SKM-1 (cell line): ENCODE results near the gene PPIE.
"Not testable (repeated sequence)": the region's sequence is repeated elsewhere in the genome, so short reads cannot be mapped to it uniquely, and the experiment has no call there.

ENCODE experiments used
- DNase-seq: peaks from one replicate; lab custom pipeline; 2025; ENCODE audit not compliant: unreplicated experiment; lab: John Stamatoyannopoulos, UW

Gene PPIE

DNA sequence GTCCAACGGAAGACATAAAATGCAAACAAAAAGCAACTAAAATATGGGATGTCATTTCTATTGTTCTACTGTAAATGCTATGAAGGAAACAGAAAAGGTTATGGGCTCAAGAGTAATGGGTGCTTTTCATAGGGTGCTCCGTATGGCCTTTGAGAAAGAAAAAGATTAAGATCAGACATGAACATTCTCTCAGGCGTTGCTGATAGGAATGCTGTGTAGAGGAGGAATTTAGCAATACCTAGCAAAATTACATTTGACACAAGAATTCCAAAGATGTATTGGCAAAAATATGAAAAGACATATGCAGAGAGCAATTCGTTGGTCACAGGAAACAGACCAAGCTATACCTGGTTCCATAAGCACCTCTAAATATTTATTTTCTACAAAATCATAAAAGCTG is 38.2 kb downstream of the PPIE start:
- no peak for DNase-seq

DNA sequence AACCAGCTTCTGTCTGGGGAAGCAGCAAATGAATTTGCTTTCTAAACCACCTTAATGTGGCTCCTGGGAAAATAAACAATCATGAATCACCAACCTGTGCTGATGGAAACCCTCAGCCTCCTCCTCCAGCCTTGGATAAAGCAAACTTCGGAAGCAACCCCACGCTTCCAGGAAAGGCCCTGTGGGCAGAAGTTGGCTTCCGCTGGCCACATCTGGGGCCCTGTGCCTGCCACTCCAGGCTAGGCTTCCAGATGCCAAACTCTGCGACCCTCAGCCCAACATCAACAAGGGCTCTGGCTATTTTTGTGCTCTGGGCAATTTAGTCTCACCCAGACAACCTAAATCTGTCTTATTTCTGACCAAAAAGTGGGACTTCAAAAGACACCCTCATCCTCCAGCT is 38.6 kb downstream of the PPIE start:
- no peak for DNase-seq

DNA sequence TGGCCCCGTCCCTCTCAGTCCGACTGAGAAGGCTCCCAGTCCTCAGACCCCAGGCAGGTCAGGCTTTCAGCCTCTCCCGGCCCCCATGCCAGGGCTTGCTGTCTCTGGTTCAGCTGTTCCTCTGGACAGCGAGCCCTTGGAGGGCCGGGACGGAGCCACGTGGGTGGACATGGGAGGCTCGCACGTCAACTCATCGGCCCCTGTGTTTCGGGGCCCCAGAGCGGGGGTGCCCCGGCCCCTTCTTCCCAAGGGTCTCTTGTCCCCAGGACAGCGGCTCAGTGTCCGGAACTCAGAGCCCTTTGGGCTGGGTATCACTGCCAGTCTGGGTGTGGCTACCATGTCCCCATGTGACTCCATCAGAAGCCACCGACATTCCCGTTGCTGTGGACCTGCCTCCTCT is 39.2 kb downstream of the PPIE start:
- not testable (repeated sequence) for DNase-seq

GRCh38 chr1:39778463-39779099 is 39.9 kb downstream of the PPIE start:
- not testable (repeated sequence) for DNase-seq

DNA sequence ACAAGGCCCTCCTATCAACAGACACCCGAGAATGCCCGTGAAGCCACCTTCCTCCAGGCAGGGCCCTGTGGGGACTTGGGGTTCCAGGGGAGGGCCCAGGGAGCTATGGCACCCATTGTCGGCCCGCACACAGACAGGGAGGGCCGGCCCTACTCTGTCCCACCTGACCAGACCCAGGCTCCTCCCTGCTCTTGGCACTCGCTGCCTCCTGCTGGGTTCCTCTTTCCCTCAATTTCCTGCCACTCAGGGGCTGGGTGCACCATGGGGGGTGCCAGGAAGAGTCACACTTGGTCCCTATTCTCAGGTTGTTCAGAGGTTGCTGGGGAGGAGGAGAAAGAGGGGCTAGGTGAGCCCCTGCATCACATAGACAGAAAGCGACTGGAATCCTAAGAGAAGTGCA is 40.5 kb downstream of the PPIE start:
- no peak for DNase-seq

GRCh38 chr1:39779821-39780220 is 41.1 kb downstream of the PPIE start:
- DNase-seq: no peak

- DNase-seq: no peak
These were observed 42.6 kb downstream of the PPIE start for GRCh38 chr1:39781349-39781715.

GRCh38 chr1:39782103-39782502 is 43.4 kb downstream of the PPIE start:
- no peak for DNase-seq

GRCh38 chr1:39782685-39783084 is 44.0 kb downstream of the PPIE start:
- not testable (repeated sequence) for DNase-seq

DNA sequence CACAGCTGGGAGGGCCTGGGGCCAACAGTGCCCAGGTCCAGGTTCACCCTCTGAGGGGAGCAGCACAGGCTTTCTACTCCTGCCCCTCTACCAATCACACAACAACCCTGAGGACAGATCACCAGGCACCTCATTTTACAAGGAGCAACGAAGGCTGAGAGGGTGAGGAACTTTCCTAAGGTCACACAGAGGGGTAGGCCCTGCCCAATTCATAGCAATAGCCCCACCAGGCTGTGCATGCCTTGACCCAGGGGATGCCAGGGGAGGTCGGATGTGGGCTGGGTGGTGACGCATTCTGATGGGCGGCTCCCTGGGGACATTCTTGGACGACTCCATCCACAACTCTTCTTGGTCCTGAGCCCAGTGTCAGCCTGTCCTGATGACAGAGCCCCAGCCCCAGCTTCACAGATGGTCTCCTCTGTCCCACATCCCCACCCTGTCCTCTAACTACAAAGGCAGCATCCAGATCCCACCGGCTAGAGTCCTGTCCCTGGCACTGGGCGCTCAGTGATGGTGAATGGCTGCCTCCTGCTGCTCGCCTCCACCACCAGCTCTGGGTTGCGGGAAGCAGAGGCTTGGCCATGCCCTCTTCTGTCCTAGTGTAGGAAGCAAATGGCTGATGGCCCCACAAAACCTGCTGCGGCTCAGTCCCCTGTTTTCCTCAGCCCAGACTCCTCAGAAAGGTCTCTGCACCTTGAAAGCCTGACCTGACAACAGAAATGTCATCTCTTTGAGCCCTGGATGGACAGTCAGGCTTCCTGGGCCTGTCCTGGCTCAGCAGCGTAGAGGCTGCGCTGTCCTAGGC is 47.8 kb downstream of the PPIE start:
- DNase-seq: not testable (repeated sequence)

- not testable (repeated sequence) for DNase-seq
These were observed 48.4 kb downstream of the PPIE start for GRCh38 chr1:39787108-39787375.

GRCh38 chr1:39787468-39787867 is 48.8 kb downstream of the PPIE start:
- no peak for DNase-seq

DNA sequence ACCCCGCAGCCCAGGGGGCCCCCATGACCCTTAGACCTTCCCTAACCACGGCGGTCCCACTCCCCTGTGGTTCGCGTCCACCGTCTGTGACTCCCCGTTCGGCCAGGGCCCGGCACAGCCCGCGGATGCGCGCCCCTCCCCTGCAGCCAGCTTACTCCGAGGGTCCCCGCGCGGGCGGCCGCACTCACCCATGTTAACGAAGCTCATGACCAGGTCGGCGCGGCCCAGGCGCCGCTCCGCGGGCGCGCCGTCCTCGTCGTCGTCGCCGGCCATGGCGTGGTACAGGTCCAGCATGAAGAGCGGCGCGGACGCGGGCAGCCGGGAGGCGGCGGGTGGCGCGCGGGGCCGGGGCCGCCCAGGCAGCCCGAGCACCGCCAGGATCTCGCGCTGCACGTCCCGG is 49.3 kb downstream of the PPIE start:
- not testable (repeated sequence) for DNase-seq

DNA sequence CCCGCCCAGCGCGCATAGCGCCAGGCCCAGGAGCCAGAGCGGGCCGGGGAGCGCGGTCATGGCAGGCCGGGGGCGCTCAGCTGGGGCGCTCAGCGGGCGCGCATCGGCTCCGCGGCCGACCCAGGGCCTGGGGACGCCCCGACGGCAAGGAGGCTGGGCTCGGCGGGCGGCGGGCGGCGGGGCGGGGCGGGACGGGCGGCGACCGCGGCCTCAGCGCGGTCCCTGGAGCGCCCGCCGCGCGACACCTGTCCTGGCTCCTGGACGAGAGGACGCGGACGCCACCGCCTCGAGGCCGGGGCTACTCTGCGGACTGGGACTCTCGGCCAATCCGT is 49.7 kb downstream of the PPIE start:
- DNase-seq: no peak

DNA sequence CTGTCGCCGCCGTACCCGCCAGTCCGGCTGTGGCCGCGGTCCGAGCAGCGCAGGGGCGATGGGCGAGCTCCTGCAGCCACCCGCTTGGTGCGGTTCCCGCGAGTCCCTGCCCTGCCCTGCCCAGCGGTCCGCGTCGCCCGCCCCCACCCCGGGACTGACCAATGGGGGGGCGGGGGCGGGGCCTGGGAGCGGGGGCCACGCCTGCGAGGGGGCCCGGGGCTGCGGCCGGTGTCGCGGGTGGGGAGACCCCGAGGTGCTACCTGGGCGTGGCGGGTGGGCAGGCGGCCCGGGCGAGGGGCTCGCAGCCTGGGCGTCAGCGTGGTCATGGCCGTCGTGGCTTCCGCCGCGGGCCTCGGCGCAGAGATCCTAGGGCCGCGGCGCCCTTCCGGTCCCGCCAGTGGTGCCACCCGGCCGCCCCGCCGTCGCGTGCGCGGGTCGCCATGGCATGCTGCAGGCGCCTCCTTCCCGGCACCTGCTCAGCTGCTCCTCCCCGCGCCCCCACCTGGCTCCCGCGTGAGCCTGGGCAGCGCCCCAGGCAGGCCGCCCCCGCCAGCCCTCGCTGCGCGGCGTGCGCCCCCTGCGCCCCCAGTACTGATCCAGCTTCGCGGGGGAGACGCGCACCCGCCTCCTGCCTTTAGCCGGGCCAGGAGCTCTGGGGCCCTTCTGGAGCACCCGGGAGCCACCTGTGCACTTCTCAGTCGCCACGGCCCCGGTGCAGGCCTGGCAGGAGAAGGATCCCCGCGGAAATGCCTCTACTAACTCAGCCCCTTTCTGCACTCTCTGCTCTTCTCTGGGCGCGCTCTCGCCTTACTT is 50.3 kb downstream of the PPIE start, which contains the start of gene BMP8B:
TSS of gene BMP8B (minus strand) at position 108 of the 813 bp plus-strand sequence. CDS start 380 bp downstream, outside the sequence.
- peak; percentile 29 for DNase-seq

DNA sequence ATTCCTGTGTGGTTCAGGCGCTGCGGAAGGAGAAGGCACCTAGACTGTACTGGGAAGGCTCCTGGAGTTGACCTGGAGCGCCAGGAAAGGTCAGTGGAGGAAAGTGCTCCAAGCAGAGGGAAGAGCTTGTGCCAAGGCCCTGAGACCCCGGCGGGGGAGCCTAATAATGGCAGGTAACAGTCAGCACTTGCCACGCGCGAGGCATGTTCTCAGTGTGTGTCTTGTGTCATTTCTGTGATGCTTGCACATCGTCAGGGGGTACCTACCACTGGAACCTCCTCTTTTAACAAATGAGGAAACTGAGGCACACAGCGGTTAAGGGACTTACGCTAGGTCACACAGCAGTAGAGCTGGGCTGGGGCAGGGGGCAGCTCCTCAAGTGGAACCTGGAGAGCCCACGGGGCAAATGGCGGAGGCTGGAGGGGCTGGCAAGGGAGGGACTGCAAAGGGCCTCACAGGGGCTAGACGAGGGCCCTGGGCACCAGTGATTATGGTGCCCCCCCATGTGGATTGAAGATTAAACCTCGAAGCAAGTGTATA is 51.0 kb downstream of the PPIE start:
- no peak for DNase-seq

DNA sequence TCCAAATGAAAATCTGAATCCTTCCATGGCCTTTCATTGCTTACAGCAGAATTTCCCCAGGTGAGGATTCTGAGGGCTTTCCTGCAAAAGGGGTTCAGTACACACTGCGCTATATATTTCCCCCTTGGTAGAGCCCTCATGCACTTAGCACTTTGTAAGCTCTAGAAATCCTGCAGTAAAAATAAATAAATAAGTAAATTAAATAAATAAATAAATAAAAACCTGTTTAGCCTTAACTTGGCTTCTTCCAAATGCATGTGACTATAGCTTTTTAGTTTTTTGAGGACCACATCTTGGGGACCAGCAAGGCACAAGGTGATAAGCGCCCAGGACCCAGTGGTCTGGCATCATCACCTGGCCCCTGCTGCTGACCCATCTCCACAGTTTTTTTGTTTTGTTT is 53.2 kb downstream of the PPIE start:
- DNase-seq: no peak

DNA sequence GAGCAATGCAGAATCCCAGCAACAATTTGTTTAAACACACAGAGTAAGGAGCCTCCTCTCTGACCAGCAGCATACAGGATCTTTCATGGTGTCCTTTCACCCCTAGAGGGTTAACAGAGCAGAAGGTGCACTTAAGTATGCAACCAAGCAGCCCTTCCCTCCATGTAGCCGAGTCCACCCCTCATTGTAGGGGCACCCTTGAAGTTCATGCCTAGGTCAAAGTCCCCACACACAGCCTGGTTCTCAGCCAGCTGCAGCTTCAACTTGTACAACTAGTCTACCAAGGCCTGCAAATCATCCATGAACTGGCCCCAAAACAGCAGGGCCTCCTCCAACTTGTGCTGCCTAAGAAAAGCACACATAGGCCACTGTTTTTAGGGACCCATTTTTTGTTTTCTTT is 57.0 kb downstream of the PPIE start:
- DNase-seq: no peak

DNA sequence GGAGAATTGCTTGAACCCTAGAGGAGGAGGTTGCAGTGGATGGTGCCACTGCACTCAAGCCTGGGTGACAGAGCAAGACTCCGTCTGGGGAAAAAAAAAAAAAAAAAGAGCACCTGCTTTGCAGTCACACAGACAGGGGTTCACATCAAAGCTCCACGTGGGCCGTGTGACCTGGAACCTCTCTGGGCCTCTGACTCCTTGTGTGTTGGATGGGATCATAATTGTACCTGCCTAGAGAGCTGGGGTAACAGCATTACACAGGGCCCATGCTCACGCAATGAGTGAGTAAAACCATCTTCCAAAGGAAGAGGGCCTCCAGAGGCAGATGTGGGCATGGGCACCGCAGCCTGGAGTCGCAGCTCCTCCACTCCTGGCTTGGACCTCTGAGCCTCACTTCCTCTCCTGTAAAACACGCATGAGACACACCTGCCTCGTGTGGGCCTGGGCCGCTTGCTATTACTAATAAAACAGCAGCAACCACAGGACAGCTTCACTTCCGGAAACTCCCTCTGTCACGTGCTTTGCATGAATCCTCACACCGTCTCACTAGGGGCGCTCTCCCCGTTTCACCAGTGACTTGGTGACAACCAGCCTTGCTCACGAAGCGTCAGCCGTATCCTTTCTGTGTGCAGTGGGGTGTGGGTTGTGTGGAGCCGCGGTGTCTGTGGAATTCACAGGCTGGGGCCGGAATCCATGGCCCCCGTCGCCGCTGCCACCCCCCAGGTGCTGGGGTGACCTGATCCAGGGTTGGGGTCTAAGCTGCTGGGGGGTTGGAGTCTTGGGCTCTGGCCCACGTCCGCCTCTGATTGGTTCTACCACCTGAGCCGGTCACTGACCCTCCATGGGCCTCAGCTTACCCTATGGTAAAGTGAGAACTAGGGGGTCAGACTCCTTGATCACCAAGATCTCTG is 60.4 kb downstream of the PPIE start:
- DNase-seq: not testable (repeated sequence)

DNA sequence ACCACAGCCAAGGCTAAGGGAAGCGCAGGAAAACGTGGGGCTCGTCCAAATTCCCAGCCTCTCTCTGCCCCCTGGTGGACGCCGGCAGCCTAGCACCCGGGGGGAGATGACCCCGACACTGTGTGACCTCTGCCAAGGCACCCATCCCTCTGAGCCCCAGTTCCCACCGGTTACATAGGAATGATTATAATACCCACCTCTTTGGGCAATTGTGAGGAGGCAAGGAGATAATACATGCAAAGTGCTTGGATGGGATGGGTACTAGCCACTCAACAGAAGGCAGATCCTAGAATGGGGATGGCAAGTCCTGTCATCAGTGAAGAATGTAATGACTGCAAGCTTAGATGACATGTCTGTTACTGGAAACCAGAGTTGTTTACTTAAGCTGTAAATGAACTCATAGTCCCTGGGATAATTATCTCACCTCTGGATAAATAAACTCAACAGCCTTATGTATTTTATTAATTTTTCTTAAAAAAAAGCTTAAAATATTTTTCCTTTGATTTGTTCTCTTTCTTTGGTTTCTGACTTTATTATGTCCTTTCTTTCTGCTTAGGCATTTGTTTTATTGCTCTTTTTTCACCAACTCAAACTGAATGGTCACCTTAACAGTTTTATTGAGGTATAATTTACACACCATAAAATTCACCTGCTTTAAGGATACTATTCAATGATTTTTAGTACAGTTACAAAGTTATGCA is 61.2 kb downstream of the PPIE start:
- DNase-seq: peak; percentile 19
